Suprapubic skin (tissue), 4 donors: ENCODE results near the gene PSMC3. TPM values are rescaled to one million over a fixed set of nuclear protein-coding genes. Genes with fewer than 3 reads are reported as not detected.

ENCODE experiments used
- DNase-seq, 2 donors: peaks; one replicate each; pipeline ENCODE4 v3.0.0-alpha.2; 2019; ENCODE audit warnings: low spot score in 2 of 2
- H3K27ac ChIP-seq: fragments of 200-600 bp; sonication (generic); one replicate; pipeline ENCODE4 v1.5.1; 2019
- H3K27me3 ChIP-seq: fragments of 200-600 bp; sonication (generic); one replicate; pipeline ENCODE4 v1.5.1; 2019
- H3K36me3 ChIP-seq: fragments of 200-600 bp; sonication (generic); one replicate; pipeline ENCODE4 v1.5.1; 2019
- H3K4me1 ChIP-seq: fragments of 200-600 bp; sonication (generic); one replicate; pipeline ENCODE4 v1.5.1; 2019
- H3K4me3 ChIP-seq: fragments of 200-600 bp; sonication (generic); one replicate; pipeline ENCODE4 v1.5.1; 2019; ENCODE audit warnings: mild to moderate bottlenecking
- H3K9me3 ChIP-seq: fragments of 200-600 bp; sonication (generic); one replicate; pipeline ENCODE4 v1.5.1; 2019
- CTCF ChIP-seq, 2 donors: fragments of 200-600 bp in 1 of 2; fragments of 450-650 bp in 1 of 2; sonication (generic) in 1 of 2; IDR thresholded peaks; one replicate each; pipeline ENCODE4 v1.5.1; 2016 to 2019; ENCODE audit warnings: antibody characterized with exemption in 2 of 2, mild to moderate bottlenecking in 1 of 2, moderate library complexity in 1 of 2
- EP300 ChIP-seq: sonication (generic); formaldehyde crosslinking; IDR thresholded peaks from one replicate; pipeline ENCODE4 v1.6.1; 2017; ENCODE audit warnings: antibody characterized with exemption
- POLR2A ChIP-seq, 2 donors: fragments of 450-650 bp; IDR thresholded peaks; one replicate each; pipeline ENCODE4 v1.6.1; 2017; ENCODE audit warnings: antibody characterized with exemption in 2 of 2, mild to moderate bottlenecking in 2 of 2, moderate library complexity in 2 of 2
- POLR2AphosphoS5 ChIP-seq, 3 donors: sonication (generic); formaldehyde crosslinking; IDR thresholded peaks; one replicate each; pipeline ENCODE4 v1.6.1; 2017; ENCODE audit warnings: antibody characterized with exemption in 3 of 3
- WGBS: methylation state at CpG from one replicate; pipeline ENCODE4 v1.1.5; 2018; 5-methylcytosine and 5-hydroxymethylcytosine counted together
- total RNA-seq, 4 donors: library from RNA; depleted of rRNA; stranded (reverse); fragments of >200 nt; gene quantifications; one replicate each; pipeline ENCODE4 v1.1.0, GENCODE V29; 2016

Gene PSMC3
- total RNA-seq, 4 donors from 2014 or later, result 52.5 to 124 (median 103) TPM

DNA sequence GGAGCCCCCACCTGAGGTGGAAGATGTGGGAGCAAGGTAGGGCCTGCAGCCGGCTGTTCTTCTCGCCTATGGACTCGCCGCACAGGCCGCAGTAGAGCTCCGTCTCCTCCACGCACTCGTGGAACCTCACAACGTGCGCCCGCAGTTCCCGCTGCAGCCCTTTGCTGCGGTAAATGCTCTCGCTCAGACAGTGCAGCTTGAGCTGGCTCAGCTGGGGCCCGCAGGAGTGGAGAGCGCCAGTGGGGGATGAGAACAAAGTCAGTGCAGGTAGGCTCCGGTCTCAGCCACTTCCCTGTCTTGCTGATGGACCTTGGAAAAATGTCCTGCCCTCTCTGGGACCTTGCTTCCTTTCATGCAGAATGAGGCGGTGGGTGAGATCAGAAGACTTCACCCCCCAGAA is 12.5 kb upstream of the PSMC3 start:
- Histone ChIP-seq H3K9me3 (no peaks in the 10 kb centered on the region), H3K27me3 (no peaks in the 10 kb centered on the region), H3K4me1 (peaks cover 3% of the 10 kb centered on the region), H3K4me3 (no peak overlapping the region), H3K27ac (no peak overlapping the region), H3K36me3 (no peaks in the 10 kb centered on the region)
- no peak for DNase-seq
- 92% methylated on average over 14 of the region's 18 CpGs for WGBS
- TF ChIP-seq POLR2A (IDR thresholded peaks at IDR 0.05), result no peak
- TF ChIP-seq EP300, result no peak
- no peak for TF ChIP-seq CTCF (IDR thresholded peaks at IDR 0.05)
- no peak for TF ChIP-seq POLR2AphosphoS5 (IDR thresholded peaks at IDR 0.05)

GRCh38 chr11:47437746-47438418 is 11.6 kb upstream of the PSMC3 start:
- Histone ChIP-seq H3K4me3 (no peak overlapping the region), H3K9me3 (no peaks in the 10 kb centered on the region), H3K4me1 (peaks cover 3% of the 10 kb centered on the region), H3K27me3 (no peaks in the 10 kb centered on the region), H3K36me3 (no peaks in the 10 kb centered on the region), H3K27ac (no peak overlapping the region)
- WGBS, result 68% methylated on average over 10 of the region's 16 CpGs
- TF ChIP-seq POLR2A (IDR thresholded peaks at IDR 0.05) (no peak), EP300 (no peak), POLR2AphosphoS5 (IDR thresholded peaks at IDR 0.05) (no peak), CTCF (IDR thresholded peaks at IDR 0.05) (no peak)
- no peak for DNase-seq

DNA sequence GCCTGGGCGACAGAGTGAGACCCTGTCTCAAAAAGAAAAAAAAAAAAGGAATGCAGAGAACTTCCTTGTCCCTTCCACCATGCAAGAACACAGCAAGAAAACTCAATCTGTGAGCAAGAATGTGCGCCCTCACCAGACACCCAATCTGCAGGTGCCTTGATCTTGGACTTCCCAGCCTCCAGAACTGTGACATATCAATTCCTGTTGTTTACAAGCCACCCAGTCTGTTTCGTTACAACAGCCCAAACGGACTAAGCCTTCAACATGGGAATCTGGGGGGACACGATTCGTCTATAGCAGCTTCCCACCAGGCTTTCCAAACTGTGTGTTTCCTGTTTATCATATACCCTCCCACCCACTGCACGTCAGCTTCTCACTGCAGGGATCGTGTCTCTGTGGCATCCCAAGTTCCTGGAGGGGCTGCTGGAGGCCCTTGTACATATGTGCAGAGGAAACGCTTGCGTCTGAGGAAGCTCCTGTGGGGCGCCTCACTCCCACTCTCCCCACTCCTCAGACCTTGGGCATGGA is 11.0 kb upstream of the PSMC3 start:
- Histone ChIP-seq H3K27me3 (no peaks in the 10 kb centered on the region), H3K36me3 (no peaks in the 10 kb centered on the region), H3K4me3 (no peak overlapping the region), H3K4me1 (peaks cover 3% of the 10 kb centered on the region), H3K27ac (no peak overlapping the region), H3K9me3 (no peaks in the 10 kb centered on the region)
- no peak for DNase-seq
- 87% methylated on average over 11 of the region's 11 CpGs for WGBS
- no peak for TF ChIP-seq CTCF (IDR thresholded peaks at IDR 0.05)
- no peak for TF ChIP-seq POLR2A (IDR thresholded peaks at IDR 0.05)
- no peak for TF ChIP-seq POLR2AphosphoS5 (IDR thresholded peaks at IDR 0.05)
- no peak for TF ChIP-seq EP300

DNA sequence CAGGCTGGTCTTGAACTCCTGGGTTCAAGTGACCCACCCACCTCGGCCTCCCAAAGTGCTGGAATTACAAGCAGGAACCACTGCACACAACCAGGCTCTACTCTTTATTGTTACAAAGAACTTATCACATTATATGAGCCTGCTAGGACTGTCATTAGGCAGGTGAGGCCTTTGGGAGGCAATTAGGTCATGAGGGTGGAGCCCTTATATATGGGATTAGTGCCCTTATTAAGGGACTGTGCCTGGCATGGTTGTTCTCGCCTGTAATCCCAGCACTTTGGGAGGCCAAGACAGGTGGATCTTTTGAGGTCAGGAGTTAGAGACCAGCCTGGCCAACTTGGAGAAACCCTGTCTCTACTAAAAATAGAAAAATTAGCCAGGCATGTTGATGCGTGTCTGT is 10.5 kb upstream of the PSMC3 start:
- no peak overlapping the region for H3K27ac ChIP-seq
- 94% methylated on average over 3 of the region's 3 CpGs for WGBS
- no peaks in the 10 kb centered on the region for H3K36me3 ChIP-seq
- peaks cover 3% of the 10 kb centered on the region for H3K4me1 ChIP-seq
- DNase-seq, result no peak
- TF ChIP-seq POLR2AphosphoS5 (IDR thresholded peaks at IDR 0.05), result no peak
- TF ChIP-seq POLR2A (IDR thresholded peaks at IDR 0.05), result no peak
- no peak for TF ChIP-seq CTCF (IDR thresholded peaks at IDR 0.05)
- TF ChIP-seq EP300, result no peak
- no peaks in the 10 kb centered on the region for H3K9me3 ChIP-seq
- no peaks in the 10 kb centered on the region for H3K27me3 ChIP-seq
- no peak overlapping the region for H3K4me3 ChIP-seq

DNA sequence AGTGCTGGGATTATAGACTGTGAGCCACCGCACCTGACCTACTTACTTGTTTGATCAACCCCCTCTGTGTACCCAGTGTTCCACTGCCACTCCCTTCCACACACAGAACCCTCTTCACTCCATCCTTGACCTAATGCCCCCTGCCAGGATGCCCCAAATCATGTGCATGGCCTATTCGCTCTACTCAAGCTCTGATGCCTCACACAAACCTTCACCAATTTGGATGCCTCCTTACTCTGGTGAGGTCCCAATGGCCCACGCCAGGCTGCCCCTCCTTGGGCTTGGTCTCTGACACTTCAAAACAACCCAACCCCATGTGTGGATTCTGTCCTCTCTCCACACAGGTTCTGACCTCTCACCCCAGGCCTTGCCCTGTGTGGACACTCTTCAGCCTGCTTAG is 9.4 kb upstream of the PSMC3 start:
- H3K4me3 ChIP-seq, result no peak overlapping the region
- no peaks in the 10 kb centered on the region for H3K27me3 ChIP-seq
- TF ChIP-seq POLR2AphosphoS5 (IDR thresholded peaks at IDR 0.05) (no peak), POLR2A (IDR thresholded peaks at IDR 0.05) (no peak), EP300 (no peak), CTCF (IDR thresholded peaks at IDR 0.05) (no peak)
- H3K9me3 ChIP-seq, result no peaks in the 10 kb centered on the region
- WGBS, result 97% methylated on average over 3 of the region's 3 CpGs
- H3K4me1 ChIP-seq, result peaks cover 3% of the 10 kb centered on the region
- no peak overlapping the region for H3K27ac ChIP-seq
- no peaks in the 10 kb centered on the region for H3K36me3 ChIP-seq
- no peak for DNase-seq
